GM12872 (cell line): ENCODE results near the gene PLEKHJ1.

Experiments used
- CTCF ChIP-seq: IDR thresholded peaks from 3 replicates; pipeline ENCODE4 v1.5.1; 2011; ENCODE audit warnings: low read depth, mild to moderate bottlenecking, low read length, moderate library complexity; ENCODE audit not compliant: insufficient read depth

The PLEKHJ1 gene

DNA sequence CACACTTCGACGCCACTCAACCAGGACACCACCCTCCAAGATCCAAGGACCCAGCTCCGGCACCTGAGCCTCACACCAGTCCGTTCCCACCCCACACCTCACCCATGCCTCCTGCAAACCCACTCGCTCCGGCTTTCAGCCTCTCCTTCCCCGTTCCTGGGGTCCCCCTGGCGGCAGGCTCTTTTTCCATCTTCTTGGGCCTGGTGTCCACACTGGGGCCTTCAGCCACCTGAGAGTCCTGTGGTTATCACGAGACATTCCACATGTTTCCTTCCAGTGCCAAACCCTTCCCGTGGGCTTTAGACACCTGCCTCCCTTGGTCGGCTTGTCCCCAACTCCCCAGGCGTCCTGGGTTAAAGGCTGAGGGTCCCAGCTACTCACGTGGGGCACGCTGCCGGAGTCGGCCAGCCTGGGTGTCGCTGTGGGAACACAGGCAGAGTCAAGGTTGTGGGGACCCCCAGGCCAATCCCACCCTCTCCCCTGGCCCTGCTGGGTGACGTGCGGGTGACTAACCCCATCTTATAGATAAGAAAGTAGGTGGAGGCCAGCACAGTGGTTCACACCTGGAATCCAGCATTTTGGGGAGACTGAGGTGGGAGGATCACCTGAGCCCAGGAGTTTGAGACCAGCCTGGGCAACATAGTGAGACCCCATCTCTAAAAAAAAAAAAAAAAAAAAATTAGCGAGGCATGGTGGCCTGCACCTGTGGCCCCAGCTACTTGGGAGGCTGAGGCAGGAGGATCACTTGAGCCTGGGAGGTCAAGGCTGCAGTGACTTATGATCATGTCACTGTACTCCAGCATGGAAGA, 18.1 kb upstream of the PLEKHJ1 start:
- no peak for TF ChIP-seq CTCF

- peak; percentile 53 for TF ChIP-seq CTCF
These were observed 17.3 kb upstream of the PLEKHJ1 start for GRCh38 chr19:2253106-2254063.

DNA sequence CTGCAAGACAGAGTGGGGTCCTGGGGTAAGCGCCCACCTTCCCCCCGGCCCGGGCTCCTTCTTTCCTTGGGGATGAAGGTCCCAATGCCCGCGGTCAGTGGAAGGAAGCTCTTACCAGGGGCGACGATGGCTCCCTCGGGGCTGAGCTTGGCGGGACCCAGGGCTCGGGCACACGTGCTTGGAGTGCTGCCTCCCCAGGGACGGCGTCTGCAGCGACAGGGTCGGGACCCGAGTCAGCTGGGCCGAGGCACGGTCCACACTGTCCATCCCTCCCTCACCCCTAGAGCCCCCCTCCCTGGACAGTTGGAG, 16.6 kb upstream of the PLEKHJ1 start:
- no peak for TF ChIP-seq CTCF

DNA sequence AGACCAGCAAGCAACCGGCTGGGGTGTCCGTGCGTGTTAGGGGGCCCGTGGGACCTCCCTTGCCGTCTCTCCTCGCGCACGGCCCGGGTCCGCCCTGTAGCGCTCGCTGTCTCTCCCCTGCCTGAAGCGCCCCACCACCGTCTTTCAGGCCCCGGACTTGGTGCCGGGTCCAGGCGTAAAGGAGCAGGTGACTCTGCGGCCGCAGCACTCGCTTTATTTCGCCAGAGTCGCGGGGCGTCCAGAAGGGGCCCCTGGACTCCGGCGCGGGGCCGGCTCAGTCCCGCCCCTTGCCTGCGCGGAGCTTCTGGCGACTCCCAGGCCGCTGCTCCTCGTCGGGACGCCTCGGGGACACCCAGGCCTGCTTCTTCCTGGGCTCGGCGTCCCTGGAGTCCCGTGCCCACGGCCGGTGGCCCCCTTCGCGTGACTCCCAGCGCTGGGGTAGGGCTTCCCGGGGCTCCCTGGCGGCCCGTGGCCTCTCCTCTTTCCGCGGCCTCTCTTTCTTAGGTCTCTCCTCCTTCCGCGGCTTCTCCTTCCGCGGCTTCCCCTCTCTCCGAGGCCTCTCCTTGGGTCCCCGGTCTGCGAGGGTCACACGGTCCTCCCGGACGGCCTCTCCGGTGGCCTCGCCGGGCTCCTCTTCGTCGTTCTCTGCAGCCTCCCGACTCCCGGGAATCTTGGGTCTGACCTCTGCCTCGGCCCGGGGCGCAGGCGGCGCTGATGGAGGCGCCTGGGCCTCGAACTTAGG, 16.1 kb upstream of the PLEKHJ1 start:
- no peak for TF ChIP-seq CTCF

GRCh38 chr19:2251106-2252054, 15.3 kb upstream of the PLEKHJ1 start:
- no peak for TF ChIP-seq CTCF

DNA sequence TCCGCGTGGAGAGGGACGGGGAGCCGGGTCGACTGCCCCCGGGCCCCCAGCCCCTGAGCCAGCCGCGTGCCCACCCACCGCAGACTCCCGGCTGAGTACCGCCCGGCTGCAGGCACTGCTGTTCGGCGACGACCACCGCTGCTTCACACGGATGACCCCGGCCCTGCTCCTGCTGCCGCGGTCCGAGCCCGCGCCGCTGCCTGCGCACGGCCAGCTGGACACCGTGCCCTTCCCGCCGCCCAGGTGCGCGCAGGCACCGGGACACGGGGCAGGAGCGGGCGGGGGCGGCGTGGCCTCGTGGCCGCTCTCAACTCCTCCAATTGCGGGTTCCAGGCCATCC, 14.6 kb upstream of the PLEKHJ1 start:
- TF ChIP-seq CTCF, result no peak
